Measurements from ENCODE around the gene LRRC28.

GRCh38 chr15:99279827-99280226 lies 28.5 kb downstream of the LRRC28 start:
- TF ChIP-seq CTCF (conservative IDR thresholded peaks at IDR 0.05; ENCODE audit: low read depth, low read length) (no peak), EZH2 (IDR thresholded peaks at IDR 0.05; ENCODE audit: borderline replicate concordance, low read depth, low read length, poor library complexity, severe bottlenecking) (no peak)
